ENCODE measurements around the gene ZNF546. TPM values are rescaled to one million over a fixed set of nuclear protein-coding genes. Genes with fewer than 3 reads are reported as not detected.
"Not testable (repeated sequence)": the region's sequence is repeated elsewhere in the genome, so short reads cannot be mapped to it uniquely, and the experiment has no call there.

ZNF546 gene
- total RNA-seq, 1 experiment from 2014 or later: 5.2 TPM

- Mint-ChIP-seq H3K36me3 (ENCODE audit: insufficient read depth, unreplicated experiment) (peaks cover 6% of the 10 kb centered on the region), H3K9me3 (ENCODE audit: unreplicated experiment) (peaks cover 30% of the 10 kb centered on the region), H3K4me3 (ENCODE audit: unreplicated experiment) (no peak overlapping the region), H3K27ac (ENCODE audit: low read depth, unreplicated experiment) (no peak overlapping the region), H3K4me1 (ENCODE audit: insufficient read depth, unreplicated experiment) (no peaks in the 10 kb centered on the region), H3K27me3 (ENCODE audit: insufficient read depth, unreplicated experiment) (no peaks in the 10 kb centered on the region)
- no peak for DNase-seq (ENCODE audit: unreplicated experiment)
- TF ChIP-seq, protein P1, sequence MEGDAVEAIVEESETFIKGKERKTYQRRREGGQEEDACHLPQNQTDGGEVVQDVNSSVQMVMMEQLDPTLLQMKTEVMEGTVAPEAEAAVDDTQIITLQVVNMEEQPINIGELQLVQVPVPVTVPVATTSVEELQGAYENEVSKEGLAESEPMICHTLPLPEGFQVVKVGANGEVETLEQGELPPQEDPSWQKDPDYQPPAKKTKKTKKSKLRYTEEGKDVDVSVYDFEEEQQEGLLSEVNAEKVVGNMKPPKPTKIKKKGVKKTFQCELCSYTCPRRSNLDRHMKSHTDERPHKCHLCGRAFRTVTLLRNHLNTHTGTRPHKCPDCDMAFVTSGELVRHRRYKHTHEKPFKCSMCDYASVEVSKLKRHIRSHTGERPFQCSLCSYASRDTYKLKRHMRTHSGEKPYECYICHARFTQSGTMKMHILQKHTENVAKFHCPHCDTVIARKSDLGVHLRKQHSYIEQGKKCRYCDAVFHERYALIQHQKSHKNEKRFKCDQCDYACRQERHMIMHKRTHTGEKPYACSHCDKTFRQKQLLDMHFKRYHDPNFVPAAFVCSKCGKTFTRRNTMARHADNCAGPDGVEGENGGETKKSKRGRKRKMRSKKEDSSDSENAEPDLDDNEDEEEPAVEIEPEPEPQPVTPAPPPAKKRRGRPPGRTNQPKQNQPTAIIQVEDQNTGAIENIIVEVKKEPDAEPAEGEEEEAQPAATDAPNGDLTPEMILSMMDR (IDR thresholded peaks at IDR 0.05; ENCODE audit: unreplicated experiment): no peak
- ChIA-PET POLR2A (interaction anchor here (0.9 kb wide), 1 partner anchor 31 kb away, joined by 3 read pairs; no protein-coding TSS in a partner anchor), CTCF (no interaction called here)
- no TSS peak for BruUV-seq (replicated peaks)
- intact Hi-C loops (cut with micrococcal nuclease): no loop called here
Measured at GRCh38 chr19:40025938-40026596, 29.2 kb downstream of the ZNF546 start.

DNA sequence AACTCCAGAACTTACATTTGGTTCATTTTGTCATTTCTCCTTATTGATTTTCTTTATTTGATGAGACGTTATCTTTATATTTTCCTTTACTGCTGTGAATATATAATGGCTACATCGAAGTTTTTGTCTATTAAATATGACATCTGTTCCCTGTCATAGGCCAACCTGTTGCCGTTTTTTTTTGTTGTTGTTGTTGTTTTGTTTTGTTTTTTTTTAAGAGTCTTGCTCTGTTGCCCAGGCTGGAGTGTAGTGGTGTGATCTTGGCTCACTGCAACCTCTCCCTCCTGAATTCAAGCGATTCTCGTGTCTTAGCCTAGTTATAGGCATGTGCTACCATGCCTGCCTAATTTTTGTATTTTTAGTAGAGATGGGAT lies 29.7 kb downstream of the ZNF546 start:
- POLR2A ChIA-PET: no interaction called here
- BruUV-seq (replicated peaks): no TSS peak
- no peaks in the 10 kb centered on the region for H3K27me3 Mint-ChIP-seq (ENCODE audit: insufficient read depth, unreplicated experiment)
- no peaks in the 10 kb centered on the region for H3K4me1 Mint-ChIP-seq (ENCODE audit: insufficient read depth, unreplicated experiment)
- CTCF ChIA-PET: no interaction called here
- no peak overlapping the region for H3K4me3 Mint-ChIP-seq (ENCODE audit: unreplicated experiment)
- intact Hi-C loops (cut with micrococcal nuclease): no loop called here
- H3K27ac Mint-ChIP-seq (ENCODE audit: low read depth, unreplicated experiment): no peak overlapping the region
- peaks cover 25% of the 10 kb centered on the region for H3K9me3 Mint-ChIP-seq (ENCODE audit: unreplicated experiment)
- H3K36me3 Mint-ChIP-seq (ENCODE audit: insufficient read depth, unreplicated experiment): peaks cover 6% of the 10 kb centered on the region
- DNase-seq (ENCODE audit: unreplicated experiment): no peak
- TF ChIP-seq, protein P1 (IDR thresholded peaks at IDR 0.05; ENCODE audit: unreplicated experiment): no peak

- Mint-ChIP-seq H3K27ac (ENCODE audit: low read depth, unreplicated experiment) (no peak overlapping the region), H3K9me3 (ENCODE audit: unreplicated experiment) (peaks cover 7% of the 10 kb centered on the region), H3K4me3 (ENCODE audit: unreplicated experiment) (no peak overlapping the region), H3K36me3 (ENCODE audit: insufficient read depth, unreplicated experiment) (peaks cover 6% of the 10 kb centered on the region), H3K27me3 (ENCODE audit: insufficient read depth, unreplicated experiment) (no peaks in the 10 kb centered on the region), H3K4me1 (ENCODE audit: insufficient read depth, unreplicated experiment) (no peaks in the 10 kb centered on the region)
- CTCF ChIA-PET: no interaction called here
- TF ChIP-seq, protein P1 (IDR thresholded peaks at IDR 0.05; ENCODE audit: unreplicated experiment): no peak
- POLR2A ChIA-PET: no interaction called here
- intact Hi-C loops (cut with micrococcal nuclease): no loop called here
- no TSS peak for BruUV-seq (replicated peaks)
- no peak for DNase-seq (ENCODE audit: unreplicated experiment)
Measured at GRCh38 chr19:40033989-40034560, 37.2 kb downstream of the ZNF546 start.

DNA sequence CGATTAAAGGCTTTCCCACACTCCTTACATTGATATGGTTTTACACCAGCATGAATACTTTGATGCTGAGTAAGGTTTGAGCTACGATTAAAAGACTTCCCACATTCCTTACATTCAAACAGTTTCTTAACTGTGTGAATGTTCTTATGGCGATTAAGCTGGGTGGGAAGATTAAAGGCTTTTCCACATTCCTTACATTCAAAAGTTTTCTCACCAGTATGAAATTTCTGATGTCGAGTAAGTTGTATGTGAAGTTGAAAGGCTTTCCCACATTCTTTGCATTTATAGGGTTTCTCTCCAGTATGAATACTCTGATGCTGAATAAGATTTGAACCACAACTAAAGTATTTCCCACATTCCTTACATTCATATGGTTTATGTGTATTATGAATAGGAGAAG lies 39.1 kb downstream of the ZNF546 start:
- no peak overlapping the region for H3K4me3 Mint-ChIP-seq (ENCODE audit: unreplicated experiment)
- no peak for DNase-seq (ENCODE audit: unreplicated experiment)
- ChIA-PET CTCF (no interaction called here), POLR2A (no interaction called here)
- TF ChIP-seq, protein P1 (IDR thresholded peaks at IDR 0.05; ENCODE audit: unreplicated experiment): no peak
- no peaks in the 10 kb centered on the region for H3K27me3 Mint-ChIP-seq (ENCODE audit: insufficient read depth, unreplicated experiment)
- no TSS peak for BruUV-seq (replicated peaks)
- H3K9me3 Mint-ChIP-seq (ENCODE audit: unreplicated experiment): peaks cover 7% of the 10 kb centered on the region
- no peaks in the 10 kb centered on the region for H3K36me3 Mint-ChIP-seq (ENCODE audit: insufficient read depth, unreplicated experiment)
- no peak overlapping the region for H3K27ac Mint-ChIP-seq (ENCODE audit: low read depth, unreplicated experiment)
- H3K4me1 Mint-ChIP-seq (ENCODE audit: insufficient read depth, unreplicated experiment): no peaks in the 10 kb centered on the region
- intact Hi-C loops (cut with micrococcal nuclease): no loop called here

DNA sequence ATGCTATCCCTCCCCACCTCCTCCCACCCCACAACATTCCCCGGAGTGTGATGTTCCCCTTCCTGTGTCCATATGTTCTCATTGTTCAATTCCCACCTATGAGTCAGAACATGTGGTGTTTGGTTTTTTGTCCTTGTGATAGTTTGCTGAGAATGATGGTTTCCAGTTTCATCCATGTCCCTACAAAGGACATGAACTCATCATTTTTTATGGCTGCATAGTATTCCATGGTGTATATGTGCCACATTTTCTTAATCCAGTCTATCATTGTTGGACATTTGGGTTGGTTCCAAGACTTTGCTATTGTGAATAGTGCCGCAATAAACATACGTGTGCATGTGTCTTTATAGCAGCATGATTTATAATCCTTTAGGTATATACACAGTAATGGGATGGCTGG lies 41.2 kb downstream of the ZNF546 start:
- BruUV-seq (replicated peaks); H3K27ac Mint-ChIP-seq (ENCODE audit: low read depth, unreplicated experiment); H3K36me3 Mint-ChIP-seq (ENCODE audit: insufficient read depth, unreplicated experiment); H3K4me1 Mint-ChIP-seq (ENCODE audit: insufficient read depth, unreplicated experiment); DNase-seq (ENCODE audit: unreplicated experiment); H3K27me3 Mint-ChIP-seq (ENCODE audit: insufficient read depth, unreplicated experiment); H3K9me3 Mint-ChIP-seq (ENCODE audit: unreplicated experiment); intact Hi-C loops (cut with micrococcal nuclease); POLR2A ChIA-PET; H3K4me3 Mint-ChIP-seq (ENCODE audit: unreplicated experiment); CTCF ChIA-PET: not testable (repeated sequence)

GRCh38 chr19:40041718-40042117 lies 44.9 kb downstream of the ZNF546 start:
- H3K9me3 Mint-ChIP-seq (ENCODE audit: unreplicated experiment): peaks cover 23% of the 10 kb centered on the region
- CTCF ChIA-PET; POLR2A ChIA-PET; DNase-seq (ENCODE audit: unreplicated experiment); H3K27me3 Mint-ChIP-seq (ENCODE audit: insufficient read depth, unreplicated experiment); H3K4me3 Mint-ChIP-seq (ENCODE audit: unreplicated experiment); BruUV-seq (replicated peaks); H3K27ac Mint-ChIP-seq (ENCODE audit: low read depth, unreplicated experiment); intact Hi-C loops (cut with micrococcal nuclease); H3K4me1 Mint-ChIP-seq (ENCODE audit: insufficient read depth, unreplicated experiment): not testable (repeated sequence)
- H3K36me3 Mint-ChIP-seq (ENCODE audit: insufficient read depth, unreplicated experiment): peaks cover 27% of the 10 kb centered on the region
